WTC11 (cell line): ENCODE measurements around the gene FXYD5. TPM values are rescaled to one million over a fixed set of nuclear protein-coding genes. Genes with fewer than 3 reads are reported as not detected.

Experiments
- ATAC-seq: fragments of 200-7000 bp; cut with Tn5 transposase; 2 replicates; pipeline ENCODE4 v1.10.0; 2021; ENCODE audit warnings: mild to moderate bottlenecking, moderate library complexity
- CTCF ChIA-PET: fragments of 300-600 bp; sonication (Branson Sonifier 250); formaldehyde crosslinking; loops from one replicate; lab custom pipeline; 2021; ENCODE audit warnings: antibody characterized with exemption; lab: Charles Lee
- POLR2A ChIA-PET: fragments of 350-600 bp; sonication (Branson Sonifier 250); formaldehyde crosslinking; loops from one replicate; lab custom pipeline; 2021; ENCODE audit warnings: antibody characterized with exemption; lab: Charles Lee
- DNase-seq: peaks from one replicate; pipeline ENCODE4 v3.0.0; 2021; ENCODE audit warnings: low spot score
- H3K27ac Mint-ChIP-seq: 2 replicates; pipeline ENCODE4 v1.8.0; 2021; ENCODE audit warnings: mixed read lengths
- H3K27me3 Mint-ChIP-seq: 2 replicates; pipeline ENCODE4 v1.8.0; 2021; ENCODE audit warnings: low read depth, mild to moderate bottlenecking, moderate library complexity, mixed read lengths
- H3K36me3 Mint-ChIP-seq: 2 replicates; pipeline ENCODE4 v1.8.0; 2021; ENCODE audit warnings: mixed read lengths
- H3K4me1 Mint-ChIP-seq: 2 replicates; pipeline ENCODE4 v1.8.0; 2022; ENCODE audit warnings: mixed read lengths
- H3K4me3 Mint-ChIP-seq: 2 replicates; pipeline ENCODE4 v1.8.0; 2021; ENCODE audit warnings: mild to moderate bottlenecking, moderate library complexity, mixed read lengths
- H3K9me3 Mint-ChIP-seq: 2 replicates; pipeline ENCODE4 v1.8.0; 2021; ENCODE audit warnings: mixed read lengths
- ARID4B ChIP-seq: sonication (generic); formaldehyde crosslinking; IDR thresholded peaks from 2 replicates; pipeline ENCODE4 v1.8.0; 2023; ENCODE audit warnings: missing genetic modification reagents, mild to moderate bottlenecking, borderline replicate concordance
- CBFB ChIP-seq: sonication (generic); formaldehyde crosslinking; IDR thresholded peaks from 2 replicates; pipeline ENCODE4 v1.8.1; 2022; ENCODE audit warnings: mild to moderate bottlenecking, low read depth, missing genetic modification reagents
- CDX4 ChIP-seq: fragments of 250-450 bp; sonication (Bioruptor Pico); IDR thresholded peaks from 2 replicates; pipeline ENCODE4 v1.9.0; 2021; ENCODE audit warnings: moderate library complexity, mild to moderate bottlenecking, inconsistent platforms, borderline replicate concordance
- CREB1 ChIP-seq: sonication (generic); formaldehyde crosslinking; IDR thresholded peaks from 2 replicates; pipeline ENCODE4 v1.8.0; 2023; ENCODE audit warnings: mild to moderate bottlenecking, missing genetic modification reagents
- ELF4 ChIP-seq: sonication (generic); formaldehyde crosslinking; IDR thresholded peaks from 2 replicates; pipeline ENCODE4 v1.8.1; 2022; ENCODE audit warnings: low read depth, mild to moderate bottlenecking, moderate library complexity, missing genetic modification reagents
- ESRRA ChIP-seq: sonication (generic); formaldehyde crosslinking; IDR thresholded peaks from 2 replicates; pipeline ENCODE4 v1.8.1; 2022; ENCODE audit warnings: mild to moderate bottlenecking, missing genetic modification reagents, borderline replicate concordance
- FOXP4 ChIP-seq: sonication (generic); formaldehyde crosslinking; IDR thresholded peaks from 2 replicates; pipeline ENCODE4 v1.8.0; 2022; ENCODE audit warnings: mild to moderate bottlenecking, missing genetic modification reagents
- GABPB1 ChIP-seq: sonication (generic); formaldehyde crosslinking; IDR thresholded peaks from 2 replicates; pipeline ENCODE4 v1.8.1; 2023; ENCODE audit warnings: mild to moderate bottlenecking, missing genetic modification reagents
- GTF2I ChIP-seq: fragments of 250-450 bp; sonication (Bioruptor Pico); conservative IDR thresholded peaks from 2 replicates; pipeline ENCODE4 v1.4.0; 2021; ENCODE audit warnings: mild to moderate bottlenecking
- HMGXB4 ChIP-seq: sonication (generic); formaldehyde crosslinking; IDR thresholded peaks from 2 replicates; pipeline ENCODE4 v1.8.1; 2023; ENCODE audit warnings: mild to moderate bottlenecking, moderate library complexity, missing genetic modification reagents
- IRF1 ChIP-seq: sonication (generic); formaldehyde crosslinking; IDR thresholded peaks from 2 replicates; pipeline ENCODE4 v1.8.0; 2023; ENCODE audit warnings: missing genetic modification reagents
- JUN ChIP-seq: sonication (generic); formaldehyde crosslinking; IDR thresholded peaks from 2 replicates; pipeline ENCODE4 v1.8.0; 2023; ENCODE audit warnings: mild to moderate bottlenecking, missing genetic modification reagents
- KAT7 ChIP-seq: sonication (generic); formaldehyde crosslinking; IDR thresholded peaks from 2 replicates; pipeline ENCODE4 v1.8.1; 2023; ENCODE audit warnings: missing genetic modification reagents, mild to moderate bottlenecking, borderline replicate concordance
- MXD4 ChIP-seq: fragments of 250-450 bp; sonication (Bioruptor Pico); IDR thresholded peaks from 2 replicates; pipeline ENCODE4 v1.8.0; 2021; ENCODE audit warnings: mild to moderate bottlenecking, moderate library complexity, borderline replicate concordance
- NR1H2 ChIP-seq: sonication (generic); formaldehyde crosslinking; IDR thresholded peaks from 2 replicates; pipeline ENCODE4 v1.9.0; 2021; ENCODE audit warnings: mild to moderate bottlenecking, moderate library complexity, missing genetic modification reagents
- PRDM15 ChIP-seq: sonication (generic); formaldehyde crosslinking; IDR thresholded peaks from 2 replicates; pipeline ENCODE4 v1.8.0; 2022; ENCODE audit warnings: missing genetic modification reagents
- SMAD3 ChIP-seq: sonication (generic); formaldehyde crosslinking; IDR thresholded peaks from 2 replicates; pipeline ENCODE4 v1.8.0; 2022; ENCODE audit warnings: missing genetic modification reagents, mild to moderate bottlenecking, borderline replicate concordance
- SMAD4 ChIP-seq: sonication (generic); formaldehyde crosslinking; IDR thresholded peaks from 2 replicates; pipeline ENCODE4 v1.8.0; 2022; ENCODE audit warnings: mild to moderate bottlenecking, missing genetic modification reagents
- SP1 ChIP-seq: sonication (generic); formaldehyde crosslinking; conservative IDR thresholded peaks from 2 replicates; pipeline ENCODE4 v1.8.1; 2022; ENCODE audit warnings: missing genetic modification reagents
- TEAD1 ChIP-seq: sonication (generic); formaldehyde crosslinking; IDR thresholded peaks from 2 replicates; pipeline ENCODE4 v1.8.0; 2022; ENCODE audit warnings: mild to moderate bottlenecking, missing genetic modification reagents
- USF2 ChIP-seq: sonication (generic); formaldehyde crosslinking; IDR thresholded peaks from 2 replicates; pipeline ENCODE4 v1.8.1; 2023; ENCODE audit warnings: mild to moderate bottlenecking, missing genetic modification reagents, moderate library complexity
- ZNF121 ChIP-seq: sonication (generic); formaldehyde crosslinking; IDR thresholded peaks from 2 replicates; pipeline ENCODE4 v1.8.0; 2023; ENCODE audit warnings: missing genetic modification reagents
- ZNF671 ChIP-seq: fragments of 250-450 bp; sonication (Bioruptor Pico); IDR thresholded peaks from 2 replicates; pipeline ENCODE4 v1.8.0; 2021; ENCODE audit warnings: mild to moderate bottlenecking
- total RNA-seq: library from RNA; stranded (reverse); gene quantifications from 3 replicates; pipeline ENCODE4 v1.2.3, GENCODE V29; 2021

FXYD5 gene
- total RNA-seq, 1 experiment from 2014 or later, result 114 TPM

- peaks cover 3% of the 10 kb centered on the region for H3K27me3 Mint-ChIP-seq
- CTCF ChIA-PET, result interaction anchor here (0.6 to 3.4 kb wide), 34 partner anchors 8 to 188 kb away, joined by 3 to 61 read pairs (median 5); partner anchors contain the start of genes FXYD5, FXYD7, LGI4 and USF2
- peak overlapping the region; percentile 65 for H3K4me3 Mint-ChIP-seq
- H3K27ac Mint-ChIP-seq, result no peak overlapping the region
- POLR2A ChIA-PET, result interaction anchor here (1.5 kb wide), 1 partner anchor 28 kb away, joined by 3 read pairs; the partner anchor contains the start of gene FXYD7
- no peaks in the 10 kb centered on the region for H3K9me3 Mint-ChIP-seq
- peaks cover 46% of the 10 kb centered on the region for H3K4me1 Mint-ChIP-seq
- DNase-seq (peak; percentile 92), ATAC-seq (peak; percentile 82)
- H3K36me3 Mint-ChIP-seq, result no peaks in the 10 kb centered on the region
- TF ChIP-seq GTF2I (CRISPR knock-in tag) (no peak), JUN (no peak), ZNF121 (no peak), SMAD3 (CRISPR knock-in tag) (no peak), HMGXB4 (CRISPR knock-in tag) (peak; percentile 53; the same call in 1 of the 2 replicates), ZNF671 (CRISPR knock-in tag) (no peak), ELF4 (CRISPR knock-in tag) (no peak), PRDM15 (CRISPR knock-in tag) (no peak), NR1H2 (no peak), MXD4 (no peak), ESRRA (CRISPR knock-in tag) (no peak), GABPB1 (CRISPR knock-in tag) (no peak), ARID4B (CRISPR knock-in tag) (no peak), TEAD1 (CRISPR knock-in tag) (peak; percentile 58; the same call in 1 of the 2 replicates), IRF1 (CRISPR knock-in tag) (no peak), CDX4 (CRISPR knock-in tag) (no peak), FOXP4 (CRISPR knock-in tag) (no peak), CREB1 (CRISPR knock-in tag) (no peak), SMAD4 (CRISPR knock-in tag) (no peak), CBFB (CRISPR knock-in tag) (no peak), KAT7 (no peak), USF2 (no peak), SP1 (peak; percentile 53)
Observed at GRCh38 chr19:35114353-35115176, 40.0 kb upstream of the FXYD5 start.
